WTC11 (cell line): ENCODE results near the gene CLEC16A. TPM values are rescaled to one million over a fixed set of nuclear protein-coding genes. Genes with fewer than 3 reads are reported as not detected.

Experiments
- ATAC-seq: fragments of 200-7000 bp; cut with Tn5 transposase; 2 replicates; pipeline ENCODE4 v1.10.0; 2021; ENCODE audit warnings: mild to moderate bottlenecking, moderate library complexity
- CTCF ChIA-PET: fragments of 300-600 bp; sonication (Branson Sonifier 250); formaldehyde crosslinking; loops from one replicate; lab custom pipeline; 2021; ENCODE audit warnings: antibody characterized with exemption; lab: Charles Lee
- POLR2A ChIA-PET: fragments of 350-600 bp; sonication (Branson Sonifier 250); formaldehyde crosslinking; loops from one replicate; lab custom pipeline; 2021; ENCODE audit warnings: antibody characterized with exemption; lab: Charles Lee
- DNase-seq: peaks from one replicate; pipeline ENCODE4 v3.0.0; 2021; ENCODE audit warnings: low spot score
- H3K27ac Mint-ChIP-seq: 2 replicates; pipeline ENCODE4 v1.8.0; 2021; ENCODE audit warnings: mixed read lengths
- H3K27me3 Mint-ChIP-seq: 2 replicates; pipeline ENCODE4 v1.8.0; 2021; ENCODE audit warnings: low read depth, mild to moderate bottlenecking, moderate library complexity, mixed read lengths
- H3K36me3 Mint-ChIP-seq: 2 replicates; pipeline ENCODE4 v1.8.0; 2021; ENCODE audit warnings: mixed read lengths
- H3K4me1 Mint-ChIP-seq: 2 replicates; pipeline ENCODE4 v1.8.0; 2022; ENCODE audit warnings: mixed read lengths
- H3K4me3 Mint-ChIP-seq: 2 replicates; pipeline ENCODE4 v1.8.0; 2021; ENCODE audit warnings: mild to moderate bottlenecking, moderate library complexity, mixed read lengths
- H3K9me3 Mint-ChIP-seq: 2 replicates; pipeline ENCODE4 v1.8.0; 2021; ENCODE audit warnings: mixed read lengths
- ERG ChIP-seq: fragments of 250-450 bp; sonication (Bioruptor Pico); IDR thresholded peaks from 2 replicates; pipeline ENCODE4 v1.8.0; 2021; ENCODE audit warnings: mild to moderate bottlenecking
- FOXK1 ChIP-seq: sonication (generic); formaldehyde crosslinking; IDR thresholded peaks from 2 replicates; pipeline ENCODE4 v1.8.0; 2022; ENCODE audit warnings: mild to moderate bottlenecking, moderate library complexity, missing genetic modification reagents
- GTF2I ChIP-seq: fragments of 250-450 bp; sonication (Bioruptor Pico); conservative IDR thresholded peaks from 2 replicates; pipeline ENCODE4 v1.4.0; 2021; ENCODE audit warnings: mild to moderate bottlenecking
- HMGA2 ChIP-seq: fragments of 250-450 bp; sonication (Bioruptor Pico); IDR thresholded peaks from 2 replicates; pipeline ENCODE4 v1.4.0; 2021; ENCODE audit warnings: mild to moderate bottlenecking, moderate library complexity
- RORB ChIP-seq: fragments of 250-450 bp; sonication (Bioruptor Pico); IDR thresholded peaks from 2 replicates; pipeline ENCODE4 v1.9.0; 2021; ENCODE audit warnings: mild to moderate bottlenecking
- SP1 ChIP-seq: sonication (generic); formaldehyde crosslinking; conservative IDR thresholded peaks from 2 replicates; pipeline ENCODE4 v1.8.1; 2022; ENCODE audit warnings: missing genetic modification reagents
- ZNF281 ChIP-seq: sonication (generic); formaldehyde crosslinking; IDR thresholded peaks from 2 replicates; pipeline ENCODE4 v1.8.0; 2023; ENCODE audit warnings: mild to moderate bottlenecking, missing genetic modification reagents
- ZNF416 ChIP-seq: fragments of 250-450 bp; sonication (Bioruptor Pico); IDR thresholded peaks from 2 replicates; pipeline ENCODE4 v1.9.0; 2021; ENCODE audit warnings: mild to moderate bottlenecking, inconsistent platforms
- total RNA-seq: library from RNA; stranded (reverse); gene quantifications from 3 replicates; pipeline ENCODE4 v1.2.3, GENCODE V29; 2021
- TF ChIP-seq, protein P1 (sequence below): fragments of 200-600 bp; IDR thresholded peaks from 2 replicates; pipeline ENCODE4 v1.8.0; 2022; ENCODE audit warnings: antibody characterized with exemption
- TF ChIP-seq, protein P2 (sequence below): sonication (generic); formaldehyde crosslinking; IDR thresholded peaks from 2 replicates; pipeline ENCODE4 v1.8.1; 2023; ENCODE audit warnings: mild to moderate bottlenecking, missing genetic modification reagents, moderate library complexity

CLEC16A gene
- total RNA-seq, 1 experiment from 2014 or later, result 14.4 TPM

DNA sequence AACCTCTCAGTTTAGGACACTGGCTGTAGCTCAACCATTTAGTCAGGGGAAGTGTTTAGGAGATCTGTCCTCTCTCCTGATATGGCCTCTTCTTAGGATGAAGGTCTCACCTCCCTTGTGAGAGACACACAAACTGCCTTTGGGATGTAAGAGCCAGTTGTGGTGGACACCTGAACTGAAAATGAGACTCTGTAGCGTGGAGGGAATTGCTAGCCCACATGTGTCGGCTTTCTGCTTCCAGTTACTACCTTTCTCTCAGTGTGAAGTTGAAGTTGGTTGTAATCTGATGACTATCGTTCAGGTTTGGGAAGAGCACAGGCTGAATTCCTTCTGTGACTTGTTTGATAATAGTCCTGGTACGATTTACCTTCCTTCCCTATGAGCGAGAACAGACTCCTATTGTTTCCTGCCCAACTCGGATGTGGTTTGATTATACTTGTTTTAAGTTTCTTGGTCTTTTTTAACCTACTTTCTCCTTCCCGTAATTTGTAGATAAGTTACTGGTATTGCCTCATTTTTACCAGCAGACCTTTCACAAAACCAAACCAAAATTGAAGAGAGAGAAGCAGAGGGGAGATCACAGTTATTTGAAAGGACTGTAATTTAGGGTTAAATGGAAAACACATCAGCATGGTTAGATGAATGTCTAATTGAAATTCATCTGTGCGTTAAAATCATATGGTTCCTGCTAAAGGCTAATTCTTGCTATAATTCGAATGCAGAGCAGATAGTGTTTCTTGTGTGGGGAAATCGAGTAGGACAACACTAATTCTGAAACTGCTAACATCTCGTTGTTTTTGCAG is 43.2 kb downstream of the CLEC16A start (continued):
- no peak for TF ChIP-seq ERG (CRISPR knock-in tag)
- TF ChIP-seq, all 79 proteins: peak for 0

DNA sequence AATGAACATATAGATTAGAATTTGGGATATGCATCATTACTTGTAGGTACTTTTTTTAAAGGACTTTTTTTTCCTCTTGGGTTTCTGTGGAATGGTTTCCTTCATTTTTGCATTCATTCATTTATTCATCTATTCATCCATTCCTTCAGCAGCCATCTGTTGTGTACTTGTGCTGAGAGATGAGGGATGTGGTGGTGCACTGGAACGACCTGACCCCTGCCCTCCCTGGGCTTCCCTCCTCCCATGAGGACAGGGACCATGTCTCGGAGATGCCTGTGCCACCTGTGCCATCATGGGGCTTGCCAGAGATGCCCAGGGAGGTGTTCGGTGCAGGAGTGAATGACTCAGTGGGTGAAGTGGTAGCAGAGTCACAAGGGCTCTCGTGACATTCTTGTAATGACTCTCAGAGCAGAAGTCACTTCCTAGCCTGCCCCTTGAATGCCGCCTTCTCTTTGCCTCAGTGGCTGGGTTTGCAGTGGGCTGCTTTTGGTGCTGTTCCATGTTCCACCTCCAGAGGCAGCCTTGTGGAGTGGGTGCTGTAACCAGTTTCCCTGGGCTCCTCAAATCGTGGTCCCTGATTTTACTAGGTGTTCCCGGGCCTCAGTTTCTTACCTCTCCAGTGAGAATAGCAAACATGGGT is 43.9 kb downstream of the CLEC16A start:
- Mint-ChIP-seq H3K4me1 (peaks cover 5% of the 10 kb centered on the region; the same call in 1 of the 2 replicates), H3K9me3 (peaks cover 4% of the 10 kb centered on the region; the same call in 1 of the 2 replicates), H3K36me3 (peaks cover 8% of the 10 kb centered on the region), H3K4me3 (no peak overlapping the region), H3K27ac (no peak overlapping the region), H3K27me3 (no peaks in the 10 kb centered on the region)
- ChIA-PET CTCF (interaction anchor here (1.3 kb wide), 1 partner anchor 21 kb away, joined by 3 read pairs; no protein-coding TSS in a partner anchor), POLR2A (no interaction called here)
- ATAC-seq, result peak; percentile 88
- TF ChIP-seq, protein P1, sequence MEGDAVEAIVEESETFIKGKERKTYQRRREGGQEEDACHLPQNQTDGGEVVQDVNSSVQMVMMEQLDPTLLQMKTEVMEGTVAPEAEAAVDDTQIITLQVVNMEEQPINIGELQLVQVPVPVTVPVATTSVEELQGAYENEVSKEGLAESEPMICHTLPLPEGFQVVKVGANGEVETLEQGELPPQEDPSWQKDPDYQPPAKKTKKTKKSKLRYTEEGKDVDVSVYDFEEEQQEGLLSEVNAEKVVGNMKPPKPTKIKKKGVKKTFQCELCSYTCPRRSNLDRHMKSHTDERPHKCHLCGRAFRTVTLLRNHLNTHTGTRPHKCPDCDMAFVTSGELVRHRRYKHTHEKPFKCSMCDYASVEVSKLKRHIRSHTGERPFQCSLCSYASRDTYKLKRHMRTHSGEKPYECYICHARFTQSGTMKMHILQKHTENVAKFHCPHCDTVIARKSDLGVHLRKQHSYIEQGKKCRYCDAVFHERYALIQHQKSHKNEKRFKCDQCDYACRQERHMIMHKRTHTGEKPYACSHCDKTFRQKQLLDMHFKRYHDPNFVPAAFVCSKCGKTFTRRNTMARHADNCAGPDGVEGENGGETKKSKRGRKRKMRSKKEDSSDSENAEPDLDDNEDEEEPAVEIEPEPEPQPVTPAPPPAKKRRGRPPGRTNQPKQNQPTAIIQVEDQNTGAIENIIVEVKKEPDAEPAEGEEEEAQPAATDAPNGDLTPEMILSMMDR, result peak; percentile 36
- no peak for TF ChIP-seq FOXK1 (CRISPR knock-in tag)
- DNase-seq, result peak; percentile 54

GRCh38 chr16:10988879-10989278 is 44.5 kb downstream of the CLEC16A start:
- Mint-ChIP-seq H3K27ac (no peak overlapping the region), H3K36me3 (peaks cover 8% of the 10 kb centered on the region), H3K4me1 (peaks cover 5% of the 10 kb centered on the region; the same call in 1 of the 2 replicates), H3K4me3 (no peak overlapping the region), H3K27me3 (no peaks in the 10 kb centered on the region), H3K9me3 (peaks cover 4% of the 10 kb centered on the region; the same call in 1 of the 2 replicates)
- TF ChIP-seq, protein P1, result peak; percentile 3; the same call in 1 of the 2 replicates
- no peak for TF ChIP-seq ZNF416 (CRISPR knock-in tag)
- CTCF ChIA-PET, result interaction anchor here (1.3 kb wide), 1 partner anchor 21 kb away, joined by 3 read pairs; no protein-coding TSS in a partner anchor
- DNase-seq (no peak), ATAC-seq (no peak)
- POLR2A ChIA-PET, result no interaction called here

- Mint-ChIP-seq H3K36me3 (peaks cover 8% of the 10 kb centered on the region), H3K27me3 (no peaks in the 10 kb centered on the region), H3K4me3 (no peak overlapping the region), H3K4me1 (peaks cover 5% of the 10 kb centered on the region; the same call in 1 of the 2 replicates), H3K27ac (no peak overlapping the region), H3K9me3 (peaks cover 4% of the 10 kb centered on the region; the same call in 1 of the 2 replicates)
- ATAC-seq (no peak), DNase-seq (no peak)
- no peak for TF ChIP-seq SP1 (CRISPR knock-in tag)
- TF ChIP-seq, protein P2, sequence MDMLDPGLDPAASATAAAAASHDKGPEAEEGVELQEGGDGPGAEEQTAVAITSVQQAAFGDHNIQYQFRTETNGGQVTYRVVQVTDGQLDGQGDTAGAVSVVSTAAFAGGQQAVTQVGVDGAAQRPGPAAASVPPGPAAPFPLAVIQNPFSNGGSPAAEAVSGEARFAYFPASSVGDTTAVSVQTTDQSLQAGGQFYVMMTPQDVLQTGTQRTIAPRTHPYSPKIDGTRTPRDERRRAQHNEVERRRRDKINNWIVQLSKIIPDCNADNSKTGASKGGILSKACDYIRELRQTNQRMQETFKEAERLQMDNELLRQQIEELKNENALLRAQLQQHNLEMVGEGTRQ (CRISPR knock-in tag), result no peak
- no peak for TF ChIP-seq ZNF281 (CRISPR knock-in tag)
- no peak for TF ChIP-seq HMGA2 (CRISPR knock-in tag)
- no peak for TF ChIP-seq RORB (CRISPR knock-in tag)
- no peak for TF ChIP-seq GTF2I (CRISPR knock-in tag)
- POLR2A ChIA-PET, result no interaction called here
- CTCF ChIA-PET, result interaction anchor here (1.3 kb wide), 2 partner anchors 22 to 382 kb away, joined by 3 to 4 read pairs; no protein-coding TSS in a partner anchor
Observed at GRCh38 chr16:10989559-10989958, 45.2 kb downstream of the CLEC16A start.
